ENCODE measurements around the gene ZNF438.

The ZNF438 gene

GRCh38 chr10:30970760-30971460 lies 60.8 kb downstream of the ZNF438 start:
- no peak for TF ChIP-seq GLIS3 (CRISPR knock-in tag; IDR thresholded peaks at IDR 0.05)
- TF ChIP-seq, protein P1, sequence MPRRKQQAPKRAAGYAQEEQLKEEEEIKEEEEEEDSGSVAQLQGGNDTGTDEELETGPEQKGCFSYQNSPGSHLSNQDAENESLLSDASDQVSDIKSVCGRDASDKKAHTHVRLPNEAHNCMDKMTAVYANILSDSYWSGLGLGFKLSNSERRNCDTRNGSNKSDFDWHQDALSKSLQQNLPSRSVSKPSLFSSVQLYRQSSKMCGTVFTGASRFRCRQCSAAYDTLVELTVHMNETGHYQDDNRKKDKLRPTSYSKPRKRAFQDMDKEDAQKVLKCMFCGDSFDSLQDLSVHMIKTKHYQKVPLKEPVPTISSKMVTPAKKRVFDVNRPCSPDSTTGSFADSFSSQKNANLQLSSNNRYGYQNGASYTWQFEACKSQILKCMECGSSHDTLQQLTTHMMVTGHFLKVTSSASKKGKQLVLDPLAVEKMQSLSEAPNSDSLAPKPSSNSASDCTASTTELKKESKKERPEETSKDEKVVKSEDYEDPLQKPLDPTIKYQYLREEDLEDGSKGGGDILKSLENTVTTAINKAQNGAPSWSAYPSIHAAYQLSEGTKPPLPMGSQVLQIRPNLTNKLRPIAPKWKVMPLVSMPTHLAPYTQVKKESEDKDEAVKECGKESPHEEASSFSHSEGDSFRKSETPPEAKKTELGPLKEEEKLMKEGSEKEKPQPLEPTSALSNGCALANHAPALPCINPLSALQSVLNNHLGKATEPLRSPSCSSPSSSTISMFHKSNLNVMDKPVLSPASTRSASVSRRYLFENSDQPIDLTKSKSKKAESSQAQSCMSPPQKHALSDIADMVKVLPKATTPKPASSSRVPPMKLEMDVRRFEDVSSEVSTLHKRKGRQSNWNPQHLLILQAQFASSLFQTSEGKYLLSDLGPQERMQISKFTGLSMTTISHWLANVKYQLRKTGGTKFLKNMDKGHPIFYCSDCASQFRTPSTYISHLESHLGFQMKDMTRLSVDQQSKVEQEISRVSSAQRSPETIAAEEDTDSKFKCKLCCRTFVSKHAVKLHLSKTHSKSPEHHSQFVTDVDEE (CRISPR knock-in tag; IDR thresholded peaks at IDR 0.05) = no peak
- TF ChIP-seq ARNTL (CRISPR knock-in tag; IDR thresholded peaks at IDR 0.05; ENCODE audit: borderline replicate concordance, low read depth) = no peak
- TF ChIP-seq ZNF70 (CRISPR knock-in tag; IDR thresholded peaks at IDR 0.05) = no peak
- no peak for TF ChIP-seq CSDC2 (CRISPR knock-in tag; IDR thresholded peaks at IDR 0.05)
- no peak for TF ChIP-seq POU6F1 (CRISPR knock-in tag; IDR thresholded peaks at IDR 0.05; ENCODE audit: borderline replicate concordance, low read depth)
- no peak for TF ChIP-seq ZFP30 (CRISPR knock-in tag; IDR thresholded peaks at IDR 0.05)
- TF ChIP-seq ZNF565 (CRISPR knock-in tag; conservative IDR thresholded peaks at IDR 0.05; ENCODE audit: low read depth) = no peak
- TF ChIP-seq, protein P2, sequence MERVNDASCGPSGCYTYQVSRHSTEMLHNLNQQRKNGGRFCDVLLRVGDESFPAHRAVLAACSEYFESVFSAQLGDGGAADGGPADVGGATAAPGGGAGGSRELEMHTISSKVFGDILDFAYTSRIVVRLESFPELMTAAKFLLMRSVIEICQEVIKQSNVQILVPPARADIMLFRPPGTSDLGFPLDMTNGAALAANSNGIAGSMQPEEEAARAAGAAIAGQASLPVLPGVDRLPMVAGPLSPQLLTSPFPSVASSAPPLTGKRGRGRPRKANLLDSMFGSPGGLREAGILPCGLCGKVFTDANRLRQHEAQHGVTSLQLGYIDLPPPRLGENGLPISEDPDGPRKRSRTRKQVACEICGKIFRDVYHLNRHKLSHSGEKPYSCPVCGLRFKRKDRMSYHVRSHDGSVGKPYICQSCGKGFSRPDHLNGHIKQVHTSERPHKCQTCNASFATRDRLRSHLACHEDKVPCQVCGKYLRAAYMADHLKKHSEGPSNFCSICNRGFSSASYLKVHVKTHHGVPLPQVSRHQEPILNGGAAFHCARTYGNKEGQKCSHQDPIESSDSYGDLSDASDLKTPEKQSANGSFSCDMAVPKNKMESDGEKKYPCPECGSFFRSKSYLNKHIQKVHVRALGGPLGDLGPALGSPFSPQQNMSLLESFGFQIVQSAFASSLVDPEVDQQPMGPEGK (CRISPR knock-in tag; IDR thresholded peaks at IDR 0.05; ENCODE audit: borderline replicate concordance) = no peak
- no peak for TF ChIP-seq SNAI2 (CRISPR knock-in tag; IDR thresholded peaks at IDR 0.05)
- TF ChIP-seq CREB5 (CRISPR knock-in tag; IDR thresholded peaks at IDR 0.05; ENCODE audit: low read depth) = no peak
- TF ChIP-seq ESRRG (CRISPR knock-in tag; IDR thresholded peaks at IDR 0.05) = no peak
- no peak for TF ChIP-seq TCF4 (CRISPR knock-in tag; IDR thresholded peaks at IDR 0.05; ENCODE audit: borderline replicate concordance)
- no peak for ATAC-seq

GRCh38 chr10:30968711-30969110 lies 63.0 kb downstream of the ZNF438 start:
- no peak for ATAC-seq
- TF ChIP-seq CSDC2 (CRISPR knock-in tag; IDR thresholded peaks at IDR 0.05) (no peak), PPARA (CRISPR knock-in tag; IDR thresholded peaks at IDR 0.05; ENCODE audit: borderline replicate concordance) (no peak), BACH2 (CRISPR knock-in tag; IDR thresholded peaks at IDR 0.05; ENCODE audit: borderline replicate concordance) (no peak), SNAI2 (CRISPR knock-in tag; IDR thresholded peaks at IDR 0.05) (no peak), CREB5 (CRISPR knock-in tag; IDR thresholded peaks at IDR 0.05; ENCODE audit: low read depth) (no peak), TOX (CRISPR knock-in tag; IDR thresholded peaks at IDR 0.05; ENCODE audit: borderline replicate concordance) (no peak), TCF4 (CRISPR knock-in tag; IDR thresholded peaks at IDR 0.05; ENCODE audit: borderline replicate concordance) (no peak), ZFP30 (CRISPR knock-in tag; IDR thresholded peaks at IDR 0.05) (no peak), RARB (CRISPR knock-in tag; IDR thresholded peaks at IDR 0.05) (no peak), GLIS3 (CRISPR knock-in tag; IDR thresholded peaks at IDR 0.05) (no peak), OSR1 (CRISPR knock-in tag; IDR thresholded peaks at IDR 0.05) (no peak), POU6F1 (CRISPR knock-in tag; IDR thresholded peaks at IDR 0.05; ENCODE audit: borderline replicate concordance, low read depth) (no peak)
- TF ChIP-seq, protein P3, sequence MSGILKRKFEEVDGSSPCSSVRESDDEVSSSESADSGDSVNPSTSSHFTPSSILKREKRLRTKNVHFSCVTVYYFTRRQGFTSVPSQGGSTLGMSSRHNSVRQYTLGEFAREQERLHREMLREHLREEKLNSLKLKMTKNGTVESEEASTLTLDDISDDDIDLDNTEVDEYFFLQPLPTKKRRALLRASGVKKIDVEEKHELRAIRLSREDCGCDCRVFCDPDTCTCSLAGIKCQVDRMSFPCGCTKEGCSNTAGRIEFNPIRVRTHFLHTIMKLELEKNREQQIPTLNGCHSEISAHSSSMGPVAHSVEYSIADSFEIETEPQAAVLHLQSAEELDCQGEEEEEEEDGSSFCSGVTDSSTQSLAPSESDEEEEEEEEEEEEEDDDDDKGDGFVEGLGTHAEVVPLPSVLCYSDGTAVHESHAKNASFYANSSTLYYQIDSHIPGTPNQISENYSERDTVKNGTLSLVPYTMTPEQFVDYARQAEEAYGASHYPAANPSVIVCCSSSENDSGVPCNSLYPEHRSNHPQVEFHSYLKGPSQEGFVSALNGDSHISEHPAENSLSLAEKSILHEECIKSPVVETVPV (CRISPR knock-in tag; IDR thresholded peaks at IDR 0.05) = no peak
- TF ChIP-seq, protein P2 (CRISPR knock-in tag; IDR thresholded peaks at IDR 0.05; ENCODE audit: borderline replicate concordance) = no peak
- TF ChIP-seq, protein P1 (CRISPR knock-in tag; IDR thresholded peaks at IDR 0.05) = no peak

Measured in SK-N-SH treated with all-trans-retinoic acid at 6 μM for 48 hours (cell line).